HepG2 (cell line): ENCODE data around the gene RAPGEF5. TPM values are rescaled to one million over a fixed set of nuclear protein-coding genes. Genes with fewer than 3 reads are reported as not detected.

Source experiments
- CC2D1A ChIP-seq: sonication (generic); formaldehyde crosslinking; IDR thresholded peaks from 2 replicates; pipeline ENCODE4 v1.8.1; 2023; ENCODE audit warnings: mild to moderate bottlenecking, missing genetic modification reagents
- CSRNP1 ChIP-seq: sonication (generic); formaldehyde crosslinking; IDR thresholded peaks from 2 replicates; pipeline ENCODE4 v1.8.1; 2023; ENCODE audit warnings: mild to moderate bottlenecking, missing genetic modification reagents
- DRAP1 ChIP-seq: IDR thresholded peaks from 2 replicates; pipeline ENCODE4 v1.6.1; 2016; ENCODE audit warnings: missing genetic modification reagents, missing compliant biosample characterization
- GPN1 ChIP-seq: sonication (generic); formaldehyde crosslinking; IDR thresholded peaks from 2 replicates; pipeline ENCODE4 v1.5.1; 2020; ENCODE audit warnings: missing genetic modification reagents, borderline replicate concordance
- MAZ ChIP-seq, 2 experiments: sonication (generic) in 1 of 2; formaldehyde crosslinking in 1 of 2; IDR thresholded peaks; 2 replicates each; pipeline versions ENCODE4 v1.5.0 to v1.6.1; 2012 to 2020; ENCODE audit warnings: low read depth in 2 of 2, mild to moderate bottlenecking in 2 of 2, borderline replicate concordance in 1 of 2, improper control_type of control experiment in 1 of 2, low read length in 1 of 2, missing genetic modification reagents in 1 of 2, moderate library complexity in 1 of 2
- STAG1 ChIP-seq: sonication (generic); formaldehyde crosslinking; IDR thresholded peaks from 2 replicates; pipeline ENCODE4 v1.4.0; 2020; ENCODE audit warnings: missing genetic modification reagents
- TOE1 ChIP-seq: sonication (generic); formaldehyde crosslinking; IDR thresholded peaks from 2 replicates; pipeline ENCODE4 v1.4.0; 2020; ENCODE audit warnings: mild to moderate bottlenecking, missing genetic modification reagents
- WIZ ChIP-seq: sonication (generic); formaldehyde crosslinking; IDR thresholded peaks from 2 replicates; pipeline ENCODE4 v1.5.1; 2020; ENCODE audit warnings: mild to moderate bottlenecking, missing genetic modification reagents
- ZBTB8A ChIP-seq: sonication (generic); formaldehyde crosslinking; IDR thresholded peaks from 2 replicates; pipeline ENCODE4 v1.4.0; 2020; ENCODE audit warnings: mild to moderate bottlenecking, low read depth, missing genetic modification reagents, borderline replicate concordance
- ZMAT3 ChIP-seq: sonication (generic); formaldehyde crosslinking; conservative IDR thresholded peaks from 2 replicates; pipeline ENCODE4 v1.7.0; 2021; ENCODE audit warnings: missing genetic modification reagents
- ZNF350 ChIP-seq: sonication (generic); formaldehyde crosslinking; IDR thresholded peaks from 2 replicates; pipeline ENCODE4 v1.4.0; 2020; ENCODE audit warnings: mild to moderate bottlenecking, low read depth, missing genetic modification reagents, borderline replicate concordance
- ZNF7 ChIP-seq: IDR thresholded peaks from 2 replicates; pipeline ENCODE4 v1.6.1; 2016; ENCODE audit warnings: missing biosample characterization, missing genetic modification reagents
- ZNF780A ChIP-seq: sonication (generic); formaldehyde crosslinking; IDR thresholded peaks from 2 replicates; pipeline ENCODE4 v1.8.0; 2022; ENCODE audit warnings: mild to moderate bottlenecking, missing genetic modification reagents, moderate library complexity
- ZSCAN31 ChIP-seq: sonication (generic); formaldehyde crosslinking; IDR thresholded peaks from 2 replicates; pipeline ENCODE4 v1.5.0; 2020; ENCODE audit warnings: low read depth, mild to moderate bottlenecking, missing genetic modification reagents
- polyA plus RNA-seq, 8 experiments: library from polyadenylated mRNA; depleted of rRNA in 3 of 8; stranded (reverse) in 7 of 8; unstranded in 1 of 8; fragments of >200 nt; fragmentation: Illumina TruSeq in 4 of 8; extraction: Trizol in 4 of 8; gene quantifications; 2 replicates each; pipeline versions ENCODE4 v1.2.1 to v1.2.3, GENCODE V29; 2011 to 2016; ENCODE audit warnings: low read depth in 4 of 8, missing spikeins in 1 of 8, mixed read lengths in 1 of 8; ENCODE audit not compliant: insufficient read depth in 1 of 8
- total RNA-seq, 5 experiments: library from RNA; depleted of rRNA; stranded (reverse); fragments of >200 nt; fragmentation: Illumina TruSeq; extraction: Trizol; gene quantifications; 2 replicates each; pipeline ENCODE4 v1.2.3, GENCODE V29; 2016; ENCODE audit warnings: low read depth in 1 of 5
- TF ChIP-seq, protein P1 (sequence below), 2 experiments: sonication (generic) in 1 of 2; formaldehyde crosslinking in 1 of 2; IDR thresholded peaks; 2 replicates each; pipeline versions ENCODE4 v1.5.1 to v1.6.1; 2011 to 2020; ENCODE audit warnings: borderline replicate concordance in 1 of 2, low read depth in 1 of 2, low read length in 1 of 2, mild to moderate bottlenecking in 1 of 2, missing genetic modification reagents in 1 of 2, moderate library complexity in 1 of 2
- TF ChIP-seq, protein P2 (sequence below): IDR thresholded peaks from 2 replicates; pipeline ENCODE4 v1.6.1; 2016; ENCODE audit warnings: control low read depth
- TF ChIP-seq, protein P3 (sequence below): sonication (generic); formaldehyde crosslinking; IDR thresholded peaks from 2 replicates; pipeline ENCODE4 v1.4.0; 2020; ENCODE audit warnings: missing genetic modification reagents, borderline replicate concordance

The RAPGEF5 gene
- total and polyA plus RNA-seq, 2 of the 13 experiments (the other 11 are each of a cell fraction or from before 2014, with no cell fraction given), result 17.1 to 23.4 TPM

GRCh38 chr7:22082886-22083703 lies 273.9 kb downstream of the RAPGEF5 start (continued):
- TF ChIP-seq, protein P1, sequence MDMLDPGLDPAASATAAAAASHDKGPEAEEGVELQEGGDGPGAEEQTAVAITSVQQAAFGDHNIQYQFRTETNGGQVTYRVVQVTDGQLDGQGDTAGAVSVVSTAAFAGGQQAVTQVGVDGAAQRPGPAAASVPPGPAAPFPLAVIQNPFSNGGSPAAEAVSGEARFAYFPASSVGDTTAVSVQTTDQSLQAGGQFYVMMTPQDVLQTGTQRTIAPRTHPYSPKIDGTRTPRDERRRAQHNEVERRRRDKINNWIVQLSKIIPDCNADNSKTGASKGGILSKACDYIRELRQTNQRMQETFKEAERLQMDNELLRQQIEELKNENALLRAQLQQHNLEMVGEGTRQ (IDR thresholded peaks at IDR 0.05; ENCODE audit: low read depth, low read length), result no peak
- TF ChIP-seq, protein P1 (CRISPR knock-in tag; IDR thresholded peaks at IDR 0.05; ENCODE audit: borderline replicate concordance), result no peak
- TF ChIP-seq ZSCAN31 (CRISPR knock-in tag) (no peak), CSRNP1 (peak; percentile 73; the same call in 1 of the 2 replicates), MAZ (IDR thresholded peaks at IDR 0.05; ENCODE audit: borderline replicate concordance, low read depth, low read length) (peak; percentile 23; the same call in 1 of the 2 replicates), MAZ (CRISPR knock-in tag; IDR thresholded peaks at IDR 0.05; ENCODE audit: low read depth) (peak; percentile 70; the same call in 1 of the 2 replicates), DRAP1 (CRISPR knock-in tag) (peak; percentile 24; the same call in 1 of the 2 replicates), TOE1 (CRISPR knock-in tag) (no peak), ZMAT3 (CRISPR knock-in tag) (no peak), WIZ (CRISPR knock-in tag) (no peak), CC2D1A (CRISPR knock-in tag) (no peak), STAG1 (CRISPR knock-in tag) (peak; percentile 75), GPN1 (CRISPR knock-in tag) (no peak), ZNF7 (CRISPR knock-in tag) (no peak), ZNF780A (no peak), ZNF350 (CRISPR knock-in tag) (peak; percentile 67; the same call in 1 of the 2 replicates), ZBTB8A (no peak)
- TF ChIP-seq, protein P2, sequence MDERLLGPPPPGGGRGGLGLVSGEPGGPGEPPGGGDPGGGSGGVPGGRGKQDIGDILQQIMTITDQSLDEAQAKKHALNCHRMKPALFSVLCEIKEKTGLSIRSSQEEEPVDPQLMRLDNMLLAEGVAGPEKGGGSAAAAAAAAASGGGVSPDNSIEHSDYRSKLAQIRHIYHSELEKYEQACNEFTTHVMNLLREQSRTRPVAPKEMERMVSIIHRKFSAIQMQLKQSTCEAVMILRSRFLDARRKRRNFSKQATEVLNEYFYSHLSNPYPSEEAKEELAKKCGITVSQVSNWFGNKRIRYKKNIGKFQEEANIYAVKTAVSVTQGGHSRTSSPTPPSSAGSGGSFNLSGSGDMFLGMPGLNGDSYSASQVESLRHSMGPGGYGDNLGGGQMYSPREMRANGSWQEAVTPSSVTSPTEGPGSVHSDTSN (CRISPR knock-in tag), result no peak
- TF ChIP-seq, protein P3, sequence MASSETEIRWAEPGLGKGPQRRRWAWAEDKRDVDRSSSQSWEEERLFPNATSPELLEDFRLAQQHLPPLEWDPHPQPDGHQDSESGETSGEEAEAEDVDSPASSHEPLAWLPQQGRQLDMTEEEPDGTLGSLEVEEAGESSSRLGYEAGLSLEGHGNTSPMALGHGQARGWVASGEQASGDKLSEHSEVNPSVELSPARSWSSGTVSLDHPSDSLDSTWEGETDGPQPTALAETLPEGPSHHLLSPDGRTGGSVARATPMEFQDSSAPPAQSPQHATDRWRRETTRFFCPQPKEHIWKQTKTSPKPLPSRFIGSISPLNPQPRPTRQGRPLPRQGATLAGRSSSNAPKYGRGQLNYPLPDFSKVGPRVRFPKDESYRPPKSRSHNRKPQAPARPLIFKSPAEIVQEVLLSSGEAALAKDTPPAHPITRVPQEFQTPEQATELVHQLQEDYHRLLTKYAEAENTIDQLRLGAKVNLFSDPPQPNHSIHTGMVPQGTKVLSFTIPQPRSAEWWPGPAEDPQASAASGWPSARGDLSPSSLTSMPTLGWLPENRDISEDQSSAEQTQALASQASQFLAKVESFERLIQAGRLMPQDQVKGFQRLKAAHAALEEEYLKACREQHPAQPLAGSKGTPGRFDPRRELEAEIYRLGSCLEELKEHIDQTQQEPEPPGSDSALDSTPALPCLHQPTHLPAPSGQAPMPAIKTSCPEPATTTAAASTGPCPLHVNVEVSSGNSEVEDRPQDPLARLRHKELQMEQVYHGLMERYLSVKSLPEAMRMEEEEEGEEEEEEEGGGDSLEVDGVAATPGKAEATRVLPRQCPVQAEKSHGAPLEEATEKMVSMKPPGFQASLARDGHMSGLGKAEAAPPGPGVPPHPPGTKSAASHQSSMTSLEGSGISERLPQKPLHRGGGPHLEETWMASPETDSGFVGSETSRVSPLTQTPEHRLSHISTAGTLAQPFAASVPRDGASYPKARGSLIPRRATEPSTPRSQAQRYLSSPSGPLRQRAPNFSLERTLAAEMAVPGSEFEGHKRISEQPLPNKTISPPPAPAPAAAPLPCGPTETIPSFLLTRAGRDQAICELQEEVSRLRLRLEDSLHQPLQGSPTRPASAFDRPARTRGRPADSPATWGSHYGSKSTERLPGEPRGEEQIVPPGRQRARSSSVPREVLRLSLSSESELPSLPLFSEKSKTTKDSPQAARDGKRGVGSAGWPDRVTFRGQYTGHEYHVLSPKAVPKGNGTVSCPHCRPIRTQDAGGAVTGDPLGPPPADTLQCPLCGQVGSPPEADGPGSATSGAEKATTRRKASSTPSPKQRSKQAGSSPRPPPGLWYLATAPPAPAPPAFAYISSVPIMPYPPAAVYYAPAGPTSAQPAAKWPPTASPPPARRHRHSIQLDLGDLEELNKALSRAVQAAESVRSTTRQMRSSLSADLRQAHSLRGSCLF (CRISPR knock-in tag), result no peak
